ENCODE data around the gene SLC6A5. TPM values are rescaled to one million over a fixed set of nuclear protein-coding genes. Genes with fewer than 3 reads are reported as not detected.

SLC6A5 gene
- total and polyA plus RNA-seq, 2 of the 4 experiments (the other 2 are of a cell fraction) = not detected

DNA sequence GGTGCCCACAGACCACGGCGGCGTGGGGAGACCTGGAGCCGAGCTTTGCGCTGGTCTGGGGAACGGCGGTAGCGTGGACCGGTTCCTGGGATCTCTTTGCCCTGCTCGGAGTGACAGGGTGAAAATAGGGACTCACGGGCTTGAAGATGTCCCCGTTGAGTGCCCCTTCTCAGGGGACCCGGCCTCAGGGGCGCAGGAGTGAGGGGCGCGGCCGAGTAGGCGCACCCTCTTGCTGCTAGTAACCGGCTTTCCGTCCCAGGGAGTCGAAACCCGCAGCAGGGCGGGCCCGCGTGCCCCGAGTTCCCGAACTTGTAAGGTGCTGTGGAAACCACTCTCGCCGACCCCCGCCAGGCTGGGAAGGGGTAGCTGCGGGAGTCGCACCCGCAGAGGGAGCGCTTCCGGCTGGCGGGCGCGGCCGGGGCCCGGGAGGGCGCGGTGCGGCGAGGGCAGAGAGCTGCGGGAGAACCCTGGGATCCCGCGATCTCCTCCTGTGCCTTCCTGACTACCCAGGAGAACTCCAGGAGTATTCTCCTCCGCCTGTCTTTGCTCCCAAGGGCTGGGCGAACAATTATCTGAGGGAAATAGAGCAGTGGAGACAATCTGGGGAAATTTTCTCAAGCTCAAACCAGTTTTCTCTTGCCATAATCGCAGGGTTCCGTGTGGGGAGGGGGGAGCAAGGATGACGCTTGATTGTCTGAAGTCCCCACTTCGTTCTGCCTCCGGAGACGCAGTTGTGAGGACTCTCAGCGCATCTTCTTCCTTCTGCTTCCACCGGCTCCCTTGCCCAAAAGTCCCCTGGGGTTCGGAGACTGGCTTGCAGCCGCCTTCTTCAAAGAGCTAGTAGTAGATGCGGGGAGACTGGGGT is 70.6 kb downstream of the SLC6A5 start:
- H2AK9ac ChIP-seq (replicated peaks; ENCODE audit: low read depth, low read length, poor library complexity) = no peak overlapping the region
- dilution Hi-C loops (cut with HindIII; ENCODE audit: low sequenced_read_pairs, unreplicated experiment) = no loop called here
- no peak overlapping the region for H3K23ac ChIP-seq (ENCODE audit: low read depth, low read length)
- H2BK5ac ChIP-seq (ENCODE audit: low read depth, low read length, poor library complexity, severe bottlenecking) = no peak overlapping the region
- WGBS, 2 experiments (ENCODE audit: extremely low coverage in 2 of 2, insufficient read length in 1 of 2) = 0% methylated on average over 1 of the region's 60 CpGs; no CpG with 5 or more reads in 1 of the 2 experiments
- no peak overlapping the region for H4K8ac ChIP-seq (ENCODE audit: low read depth in 2 of 2, low read length in 2 of 2)
- DNase-seq = no peak
- no peaks in the 10 kb centered on the region for H4K20me1 ChIP-seq (ENCODE audit: insufficient read depth, low read length)
- CTCF ChIA-PET = no interaction called here
- intact Hi-C loops (cut with micrococcal nuclease) = no loop called here
- no peak overlapping the region for H3K18ac ChIP-seq (ENCODE audit: low read depth, low read length)
- no peaks in the 10 kb centered on the region for H3K9me1 ChIP-seq (ENCODE audit: insufficient read depth, low read length)
- no peak overlapping the region for H3K4me3 ChIP-seq (ENCODE audit: insufficient read depth, low read depth, low read length)
- in situ Hi-C loops (cut with MboI; ENCODE audit: low sequenced_read_pairs) = no loop called here
- H3K9me3 ChIP-seq (ENCODE audit: control insufficient read depth, insufficient read depth, low read length) = no peaks in the 10 kb centered on the region
- H3K4ac ChIP-seq (ENCODE audit: low read depth, low read length) = no peak overlapping the region
- no TSS peak for BruUV-seq (replicated peaks)
- no peak overlapping the region for H3K4me2 ChIP-seq (ENCODE audit: low read depth, low read length)
- POLR2A ChIA-PET (ENCODE audit: unreplicated experiment) = no interaction called here
- ATAC-seq (ENCODE audit: low read depth) = no peak
- H2AFZ ChIP-seq (replicated peaks; ENCODE audit: low read length, poor library complexity) = no peak overlapping the region
- H2BK120ac ChIP-seq (ENCODE audit: low read depth, low read length) = no peak overlapping the region
- H2BK20ac ChIP-seq (ENCODE audit: low read depth, low read length) = no peak overlapping the region
- H3K56ac ChIP-seq (ENCODE audit: extremely low read depth, insufficient read depth, low read length) = no peak overlapping the region
- no peak for TF ChIP-seq MAZ (IDR thresholded peaks at IDR 0.05; ENCODE audit: borderline replicate concordance, low read depth, low read length)
- no peaks in the 10 kb centered on the region for H3K36me3 ChIP-seq (ENCODE audit: control insufficient read depth, insufficient read depth, low read length)
- no peak overlapping the region for H4K91ac ChIP-seq (ENCODE audit: insufficient read depth, low read depth, low read length)
- no peak overlapping the region for H2AK5ac ChIP-seq (ENCODE audit: low read depth, low read length)
- H4K5ac ChIP-seq (ENCODE audit: low read depth, low read length) = no peak overlapping the region
- H2BK15ac ChIP-seq (ENCODE audit: low read depth, low read length) = no peak overlapping the region
- H3K9ac ChIP-seq (ENCODE audit: low read depth, low read length) = no peak overlapping the region
- no peaks in the 10 kb centered on the region for H3K4me1 ChIP-seq (ENCODE audit: control insufficient read depth, insufficient read depth, low read length)
- H3K79me1 ChIP-seq (ENCODE audit: low read depth in 1 of 2, low read length in 2 of 2) = no peaks in the 10 kb centered on the region
- no peak overlapping the region for H3K14ac ChIP-seq (replicated peaks; ENCODE audit: low read depth, low read length)
- H3K27ac ChIP-seq (ENCODE audit: insufficient read depth, low read length) = no peak overlapping the region
- H3K27me3 ChIP-seq (ENCODE audit: control insufficient read depth, insufficient read depth, low read length) = peaks cover 25% of the 10 kb centered on the region

Measured in IMR-90 (cell line).